SK-N-MC (cell line): ENCODE results near the gene EGFR.

ENCODE experiments used
- DNase-seq: peaks from one replicate; pipeline ENCODE4 v3.0.0-alpha.2; 2011; ENCODE audit warnings: low read depth, low spot score
- H3K27ac ChIP-seq: fragments of 200-600 bp; sonication (generic); 2 replicates; pipeline ENCODE4 v1.5.1; 2016; ENCODE audit warnings: mixed run types
- H3K36me3 ChIP-seq: fragments of 200-600 bp; sonication (generic); 2 replicates; pipeline ENCODE4 v1.6.1; 2017; ENCODE audit warnings: antibody characterized with exemption, low read length, mixed read lengths; ENCODE audit not compliant: insufficient read depth
- H3K4me3 ChIP-seq: fragments of 200-600 bp; sonication (generic); 2 replicates; pipeline ENCODE4 v1.5.1; 2016
- H3K9ac ChIP-seq: fragments of 200-600 bp; sonication (generic); 2 replicates; pipeline ENCODE4 v1.8.0; 2017; ENCODE audit warnings: mixed run types, mixed read lengths; ENCODE audit not compliant: insufficient read length
- H3K9me3 ChIP-seq: fragments of 200-600 bp; sonication (generic); 2 replicates; pipeline ENCODE4 v1.6.1; 2017; ENCODE audit warnings: low read depth, mild to moderate bottlenecking, antibody characterized with exemption, low read length, moderate library complexity, mixed read lengths
- EZH2 ChIP-seq: fragments of 200-600 bp; sonication (generic); IDR thresholded peaks from one replicate; pipeline ENCODE4 v1.6.1; 2017; ENCODE audit warnings: antibody characterized with exemption
- FOXP2 ChIP-seq: optimal IDR thresholded peaks from 2 replicates; pipeline ENCODE3; 2011; ENCODE audit warnings: mild to moderate bottlenecking, moderate library complexity; ENCODE audit not compliant: insufficient read depth; ENCODE audit errors: extremely low read length, control extremely low read depth
- POLR2AphosphoS5 ChIP-seq: IDR thresholded peaks from 2 replicates; pipeline ENCODE4 v1.6.1; 2012; ENCODE audit warnings: mild to moderate bottlenecking, low read depth, low read length, borderline replicate concordance

EGFR gene

GRCh38 chr7:55250313-55250712 is 231.5 kb downstream of the EGFR start:
- TF ChIP-seq POLR2AphosphoS5 (no peak), EZH2 (no peak), FOXP2 (no peak)
- DNase-seq: no peak
- no peaks in the 10 kb centered on the region for H3K36me3 ChIP-seq
- H3K27ac ChIP-seq: no peak overlapping the region
- no peak overlapping the region for H3K4me3 ChIP-seq
- no peak overlapping the region for H3K9ac ChIP-seq
- no peaks in the 10 kb centered on the region for H3K9me3 ChIP-seq

- no peaks in the 10 kb centered on the region for H3K9me3 ChIP-seq
- TF ChIP-seq EZH2 (no peak), POLR2AphosphoS5 (no peak), FOXP2 (no peak)
- no peak overlapping the region for H3K9ac ChIP-seq
- H3K4me3 ChIP-seq: no peak overlapping the region
- no peak for DNase-seq
- H3K27ac ChIP-seq: no peak overlapping the region
- no peaks in the 10 kb centered on the region for H3K36me3 ChIP-seq
Measured at GRCh38 chr7:55251313-55251712, 232.5 kb downstream of the EGFR start.

- Histone ChIP-seq H3K36me3 (no peaks in the 10 kb centered on the region), H3K9ac (no peak overlapping the region), H3K9me3 (no peaks in the 10 kb centered on the region), H3K27ac (no peak overlapping the region), H3K4me3 (no peak overlapping the region)
- DNase-seq: no peak
- TF ChIP-seq FOXP2 (no peak), POLR2AphosphoS5 (no peak), EZH2 (no peak)
Measured at GRCh38 chr7:55251911-55252310, 233.1 kb downstream of the EGFR start.

GRCh38 chr7:55252386-55252785 is 233.6 kb downstream of the EGFR start:
- Histone ChIP-seq H3K36me3 (no peaks in the 10 kb centered on the region), H3K27ac (no peak overlapping the region), H3K9me3 (no peaks in the 10 kb centered on the region), H3K9ac (no peak overlapping the region), H3K4me3 (no peak overlapping the region)
- TF ChIP-seq EZH2 (no peak), FOXP2 (no peak), POLR2AphosphoS5 (no peak)
- no peak for DNase-seq

- Histone ChIP-seq H3K4me3 (no peak overlapping the region), H3K9ac (no peak overlapping the region), H3K9me3 (no peaks in the 10 kb centered on the region), H3K27ac (no peak overlapping the region), H3K36me3 (no peaks in the 10 kb centered on the region)
- DNase-seq: no peak
- TF ChIP-seq POLR2AphosphoS5 (no peak), EZH2 (no peak), FOXP2 (no peak)
Measured at GRCh38 chr7:55253188-55253587, 234.4 kb downstream of the EGFR start.

- no peak overlapping the region for H3K27ac ChIP-seq
- H3K9ac ChIP-seq: no peak overlapping the region
- no peak for DNase-seq
- H3K9me3 ChIP-seq: no peaks in the 10 kb centered on the region
- no peaks in the 10 kb centered on the region for H3K36me3 ChIP-seq
- TF ChIP-seq POLR2AphosphoS5 (no peak), EZH2 (no peak), FOXP2 (no peak)
- no peak overlapping the region; the same call in 1 of the 2 replicates for H3K4me3 ChIP-seq
Measured at GRCh38 chr7:55254242-55254595, 235.4 kb downstream of the EGFR start.

- TF ChIP-seq FOXP2: no peak
- no peak for TF ChIP-seq POLR2AphosphoS5
- no peak for TF ChIP-seq EZH2
- Histone ChIP-seq H3K36me3 (no peaks in the 10 kb centered on the region), H3K9me3 (no peaks in the 10 kb centered on the region), H3K27ac (no peak overlapping the region), H3K4me3 (peak overlapping the region; percentile 81), H3K9ac (peak overlapping the region; percentile 62)
- DNase-seq: no peak
Measured at GRCh38 chr7:55254596-55255495, 236.0 kb downstream of the EGFR start.

- H3K9me3 ChIP-seq: no peaks in the 10 kb centered on the region
- H3K27ac ChIP-seq: no peak overlapping the region
- no peak for DNase-seq
- peak overlapping the region; percentile 81 for H3K4me3 ChIP-seq
- peak overlapping the region; percentile 62 for H3K9ac ChIP-seq
- H3K36me3 ChIP-seq: no peaks in the 10 kb centered on the region
- TF ChIP-seq FOXP2 (peak; percentile 19), POLR2AphosphoS5 (no peak), EZH2 (no peak)
Measured at GRCh38 chr7:55255496-55256445, 237.0 kb downstream of the EGFR start.
